H1 (cell line): ENCODE data around the gene MYPN. TPM values are rescaled to one million over a fixed set of nuclear protein-coding genes. Genes with fewer than 3 reads are reported as not detected.

Experiments
- CTCF ChIA-PET: fragments of 300-600 bp; sonication (Branson Sonifier 250); formaldehyde crosslinking; loops from one replicate; lab custom pipeline; 2021; ENCODE audit not compliant: partially characterized antibody; lab: Charles Lee
- POLR2A ChIA-PET: fragments of 300-600 bp; sonication (Branson Sonifier 250); formaldehyde crosslinking; loops from one replicate; lab custom pipeline; 2021; ENCODE audit warnings: inconsistent platforms; ENCODE audit not compliant: partially characterized antibody; lab: Charles Lee
- DNase-seq, 2 experiments: peaks; one replicate each; pipeline versions ENCODE4 v3.0.0 to v3.0.0-alpha.2; 2010 to 2022; ENCODE audit warnings: low spot score in 2 of 2, low read depth in 1 of 2, mixed read lengths in 1 of 2
- FAIRE-seq: peaks from 2 replicates; lab custom pipeline; 2011; peaks lifted over from hg19 to GRCh38; lab: Jason Lieb, UNC
- H2AFZ ChIP-seq: 2 replicates; pipeline ENCODE4 v1.8.1; 2012; ENCODE audit warnings: low read length, inconsistent platforms
- H2AK5ac ChIP-seq: 2 replicates; pipeline ENCODE4 v1.6.1; 2013; ENCODE audit warnings: low read depth, low read length
- H2BK120ac ChIP-seq: replicated peaks from 2 replicates; pipeline ENCODE3; 2013; ENCODE audit warnings: low read depth, low read length, inconsistent platforms
- H2BK12ac ChIP-seq: 2 replicates; pipeline ENCODE4 v1.6.1; 2013; ENCODE audit warnings: low read depth, low read length
- H2BK15ac ChIP-seq: 2 replicates; pipeline ENCODE4 v1.6.1; 2013; ENCODE audit warnings: low read length
- H2BK20ac ChIP-seq: 2 replicates; pipeline ENCODE4 v1.6.1; 2013; ENCODE audit warnings: low read length
- H2BK5ac ChIP-seq: 2 replicates; pipeline ENCODE4 v1.6.1; 2013; ENCODE audit warnings: low read depth, low read length
- H3K14ac ChIP-seq: 2 replicates; pipeline ENCODE4 v1.6.1; 2013; ENCODE audit warnings: inconsistent platforms; ENCODE audit not compliant: insufficient read length
- H3K18ac ChIP-seq: 2 replicates; pipeline ENCODE4 v1.6.1; 2013; ENCODE audit warnings: low read length; ENCODE audit errors: extremely low read depth
- H3K23ac ChIP-seq: 2 replicates; pipeline ENCODE4 v1.6.1; 2013; ENCODE audit warnings: inconsistent platforms; ENCODE audit not compliant: insufficient read length
- H3K23me2 ChIP-seq: 2 replicates; pipeline ENCODE4 v1.6.1; 2013; ENCODE audit warnings: low read depth, low read length
- H3K27ac ChIP-seq: 2 replicates; pipeline ENCODE4 v1.6.1; 2011; ENCODE audit warnings: low read depth, low read length, inconsistent platforms
- H3K27me3 ChIP-seq, 4 experiments: replicated peaks in 1 of 4; 1 replicate in 1 of 4; 2 replicates in 3 of 4; pipeline versions ENCODE4 v1.6.1 to v1.8.1; 2011 to 2013; ENCODE audit warnings: low read length in 3 of 4, mild to moderate bottlenecking in 3 of 4, inconsistent platforms in 2 of 4, mixed read lengths in 2 of 4, moderate library complexity in 1 of 4; ENCODE audit not compliant: control insufficient read depth in 3 of 4, insufficient read depth in 3 of 4; ENCODE audit errors: extremely low read depth in 1 of 4
- H3K36me3 ChIP-seq, 4 experiments: 2 replicates each; pipeline versions ENCODE4 v1.6.1 to v1.8.1; 2011 to 2013; ENCODE audit warnings: mild to moderate bottlenecking in 4 of 4, low read length in 3 of 4, moderate library complexity in 2 of 4, control low read depth in 1 of 4, inconsistent platforms in 1 of 4; ENCODE audit not compliant: insufficient read depth in 4 of 4, control insufficient read depth in 2 of 4
- H3K4ac ChIP-seq: replicated peaks from 2 replicates; pipeline ENCODE3; 2013; ENCODE audit warnings: low read length, low read depth, mixed read lengths, inconsistent platforms; ENCODE audit not compliant: insufficient read length
- H3K4me1 ChIP-seq, 4 experiments: replicated peaks in 1 of 4; 1 replicate in 1 of 4; 2 replicates in 3 of 4; pipeline versions ENCODE4 v1.6.1 to v1.8.1; 2011 to 2013; ENCODE audit warnings: low read length in 3 of 4, inconsistent platforms in 2 of 4, mixed read lengths in 1 of 4; ENCODE audit not compliant: insufficient read depth in 4 of 4, control insufficient read depth in 3 of 4
- H3K4me2 ChIP-seq, 2 experiments: 2 replicates each; pipeline versions ENCODE4 v1.6.1 to v1.8.1; 2011 to 2013; ENCODE audit warnings: low read depth in 2 of 2, low read length in 2 of 2, control low read depth in 1 of 2, inconsistent platforms in 1 of 2, mild to moderate bottlenecking in 1 of 2; ENCODE audit not compliant: insufficient read depth in 1 of 2
- H3K4me3 ChIP-seq, 4 experiments: fragments of 200-600, 300-600 bp in 1 of 4; sonication (generic), shearing (Covaris generic), sonication (Bioruptor Twin) in 1 of 4; 2 replicates each; pipeline versions ENCODE4 v1.5.1 to v1.8.1; 2011 to 2016; ENCODE audit warnings: low read length in 4 of 4, low read depth in 3 of 4, control low read depth in 2 of 4, inconsistent platforms in 2 of 4, mild to moderate bottlenecking in 2 of 4, mixed read lengths in 1 of 4, moderate library complexity in 1 of 4; ENCODE audit not compliant: insufficient read depth in 2 of 4; ENCODE audit errors: extremely low read depth in 1 of 4
- H3K56ac ChIP-seq: replicated peaks from 2 replicates; pipeline ENCODE3; 2013; ENCODE audit warnings: low read depth, mild to moderate bottlenecking, mixed read lengths, low read length, inconsistent platforms; ENCODE audit not compliant: insufficient read length
- H3K79me1 ChIP-seq: 2 replicates; pipeline ENCODE4 v1.6.1; 2013; ENCODE audit warnings: low read depth, low read length, control low read depth
- H3K79me2 ChIP-seq, 2 experiments: 2 replicates each; pipeline versions ENCODE4 v1.6.1 to v1.8.1; 2012 to 2013; ENCODE audit warnings: low read length in 2 of 2, mild to moderate bottlenecking in 2 of 2, inconsistent platforms in 1 of 2; ENCODE audit not compliant: insufficient read depth in 2 of 2, control insufficient read depth in 1 of 2
- H3K9ac ChIP-seq, 4 experiments: replicated peaks in 1 of 4; 1 replicate in 1 of 4; 2 replicates in 3 of 4; pipeline versions ENCODE4 v1.6.1 to v1.8.1; 2011 to 2013; ENCODE audit warnings: low read depth in 3 of 4, low read length in 3 of 4, control low read depth in 2 of 4, mild to moderate bottlenecking in 2 of 4, moderate library complexity in 2 of 4, inconsistent platforms in 1 of 4; ENCODE audit errors: extremely low read depth in 1 of 4
- H3K9me3 ChIP-seq, 2 experiments: 2 replicates each; pipeline versions ENCODE4 v1.6.1 to v1.8.1; 2012 to 2013; ENCODE audit warnings: mild to moderate bottlenecking in 2 of 2, moderate library complexity in 2 of 2, control low read depth in 1 of 2, inconsistent platforms in 1 of 2, low read depth in 1 of 2, low read length in 1 of 2, mixed read lengths in 1 of 2; ENCODE audit not compliant: insufficient read depth in 2 of 2
- H4K20me1 ChIP-seq, 2 experiments: replicated peaks in 1 of 2; 2 replicates each; pipeline versions ENCODE3 to v1.8.1; 2011 to 2013; ENCODE audit warnings: inconsistent platforms in 2 of 2, low read length in 2 of 2, mild to moderate bottlenecking in 1 of 2; ENCODE audit not compliant: insufficient read depth in 2 of 2, control insufficient read depth in 1 of 2
- H4K5ac ChIP-seq: 2 replicates; pipeline ENCODE4 v1.6.1; 2013; ENCODE audit warnings: low read length, low read depth, mixed read lengths, inconsistent platforms; ENCODE audit not compliant: insufficient read length
- H4K8ac ChIP-seq: 2 replicates; pipeline ENCODE4 v1.8.0; 2013; ENCODE audit warnings: mild to moderate bottlenecking, moderate library complexity, low read length, inconsistent platforms; ENCODE audit not compliant: insufficient read depth; ENCODE audit errors: extremely low read depth
- H4K91ac ChIP-seq: replicated peaks from 2 replicates; pipeline ENCODE3; 2013; ENCODE audit warnings: low read length, mixed read lengths, inconsistent platforms; ENCODE audit not compliant: insufficient read length
- BACH1 ChIP-seq: IDR thresholded peaks from 2 replicates; pipeline ENCODE4 v1.6.1; 2012; ENCODE audit warnings: low read length, improper control_type of control experiment
- CBX5 ChIP-seq: fragments of 300-800, 300-1000 bp; sonication (generic); IDR thresholded peaks from 2 replicates; pipeline ENCODE4 v1.7.1; 2016; ENCODE audit warnings: antibody characterized with exemption, low read length, low read depth
- CREB1 ChIP-seq: IDR thresholded peaks from 2 replicates; pipeline ENCODE4 v1.6.1; 2012; ENCODE audit warnings: inconsistent platforms
- E2F6 ChIP-seq: IDR thresholded peaks from 2 replicates; pipeline ENCODE4 v1.6.1; 2012; ENCODE audit warnings: inconsistent platforms
- KDM4A ChIP-seq: IDR thresholded peaks from one replicate; pipeline ENCODE4 v1.7.1; 2012; ENCODE audit warnings: low read depth, mild to moderate bottlenecking, moderate library complexity, low read length, inconsistent platforms; ENCODE audit not compliant: severe bottlenecking
- NANOG ChIP-seq: IDR thresholded peaks from 2 replicates; pipeline ENCODE4 v1.6.1; 2011; ENCODE audit warnings: low read length, low read depth, mild to moderate bottlenecking, inconsistent platforms; ENCODE audit not compliant: insufficient read depth, poor library complexity, severe bottlenecking
- POLR2A ChIP-seq, 2 experiments: IDR thresholded peaks; 1 replicate in 1 of 2; 2 replicates in 1 of 2; pipeline ENCODE4 v1.6.1; 2011; ENCODE audit warnings: low read depth in 2 of 2, low read length in 2 of 2, mild to moderate bottlenecking in 2 of 2; ENCODE audit errors: control extremely low read depth in 1 of 2
- POLR2AphosphoS5 ChIP-seq: IDR thresholded peaks from 2 replicates; pipeline ENCODE4 v1.6.1; 2011; ENCODE audit warnings: low read depth, low read length
- RNF2 ChIP-seq: fragments of 200-900, 300-1000 bp; sonication (generic); IDR thresholded peaks from 2 replicates; pipeline ENCODE4 v1.7.1; 2016; ENCODE audit warnings: borderline replicate concordance, low read depth, mild to moderate bottlenecking, antibody characterized with exemption, low read length; ENCODE audit not compliant: poor library complexity, severe bottlenecking; ENCODE audit errors: missing control alignments
- SIN3A ChIP-seq, 2 experiments: IDR thresholded peaks in 1 of 2; conservative IDR thresholded peaks in 1 of 2; 2 replicates each; pipeline ENCODE4 v1.6.1; 2011 to 2012; ENCODE audit warnings: low read length in 2 of 2, improper control_type of control experiment in 1 of 2, low read depth in 1 of 2, mild to moderate bottlenecking in 1 of 2
- SIX5 ChIP-seq: IDR thresholded peaks from 2 replicates; pipeline ENCODE4 v1.6.1; 2011; ENCODE audit warnings: mild to moderate bottlenecking, low read depth, low read length
- SP2 ChIP-seq: IDR thresholded peaks from 2 replicates; pipeline ENCODE4 v1.6.1; 2012; ENCODE audit warnings: mild to moderate bottlenecking, low read length, inconsistent platforms
- WGBS, 2 experiments: shearing (Covaris generic) in 1 of 2; methylation state at CpG; one replicate each; pipeline versions ENCODE4 v1.1.6 to v1.1.7; 2013 to 2015; ENCODE audit warnings: low lambda C conversion rate in 2 of 2, mixed read lengths in 2 of 2, inconsistent platforms in 1 of 2, low coverage in 1 of 2, missing lambda C conversion rate in 1 of 2; ENCODE audit not compliant: insufficient replicate concordance in 2 of 2, insufficient coverage in 1 of 2, insufficient read length in 1 of 2; ENCODE audit errors: extremely low coverage in 1 of 2, missing lambda C conversion rate in 1 of 2; 5-methylcytosine and 5-hydroxymethylcytosine counted together
- polyA plus RNA-seq, 7 experiments: library from polyadenylated mRNA; depleted of rRNA in 3 of 7; stranded (reverse) in 5 of 7; unstranded in 2 of 7; fragments of >200 nt in 5 of 7; fragments of 200-250 nt in 2 of 7; gene quantifications; 1 replicate in 5 of 7; 2 replicates in 1 of 7; 4 replicates in 1 of 7; pipeline versions ENCODE4 v1.2.1 to v1.2.3, GENCODE V29; 2011 to 2013; ENCODE audit warnings: missing spikeins in 2 of 7, mixed read lengths in 2 of 7
- total RNA-seq: library from RNA; stranded (reverse); fragmentation: NEBNext Ultra II Directional; extraction: Animal tissue kit (Norgen Biotek cat#: 25700); gene quantifications from 2 replicates; pipeline ENCODE4 v1.2.1, GENCODE V29; 2021
- TF ChIP-seq, protein P1 (sequence below): IDR thresholded peaks from 2 replicates; pipeline ENCODE4 v1.6.1; 2011; ENCODE audit warnings: low read depth, mild to moderate bottlenecking, low read length; ENCODE audit not compliant: insufficient read depth

Gene MYPN
- total and polyA plus RNA-seq, 2 of the 8 experiments (the other 6 are each of a cell fraction or from before 2014, with no cell fraction given), result not detected

- Histone ChIP-seq H3K56ac (no peak overlapping the region), H3K4me3 (no peak overlapping the region), H4K91ac (no peak overlapping the region), H4K20me1 (no peaks in the 10 kb centered on the region), H3K79me1 (no peaks in the 10 kb centered on the region), H3K4me1 (peaks cover 0 to 4% (median 2%) of the 10 kb centered on the region in 4 experiments; a peak in 2 of 7 replicates), H3K27ac (no peak overlapping the region), H2BK15ac (no peak overlapping the region), H3K23me2 (no peaks in the 10 kb centered on the region), H2BK12ac (no peak overlapping the region), H4K8ac (no peak overlapping the region; the same call in 1 of the 2 replicates), H3K27me3 (no peaks in the 10 kb centered on the region), H2BK5ac (no peak overlapping the region), H3K23ac (no peak overlapping the region), H3K18ac (no peak overlapping the region), H3K36me3 (no peaks in the 10 kb centered on the region), H3K4ac (no peak overlapping the region), H3K79me2 (no peaks in the 10 kb centered on the region), H3K9ac (no peak overlapping the region), H4K5ac (no peak overlapping the region), H2AFZ (no peak overlapping the region), H2BK20ac (no peak overlapping the region), H3K14ac (no peak overlapping the region), H3K9me3 (no peaks in the 10 kb centered on the region), H2BK120ac (no peak overlapping the region), H3K4me2 (no peak overlapping the region), H2AK5ac (no peak overlapping the region)
- CTCF ChIA-PET, result interaction anchor here (0.6 to 3.5 kb wide), 2 partner anchors 61 to 88 kb away, joined by 3 to 12 read pairs; no protein-coding TSS in a partner anchor
- whole genome bisulfite sequencing, 2 experiments, result 90% methylated on average over 2 of the region's 2 CpGs; no CpG with 5 or more reads in 1 of the 2 experiments
- FAIRE-seq, result no peak
- POLR2A ChIA-PET, result no interaction called here
- DNase-seq, result no peak
- TF ChIP-seq CREB1 (no peak), E2F6 (no peak), SIX5 (no peak), POLR2AphosphoS5 (no peak), KDM4A (no peak), RNF2 (no peak), NANOG (no peak), SP2 (no peak), POLR2A (IDR thresholded peaks at IDR 0.05; ENCODE audit: control extremely low read depth in 1 of 2, low read depth in 2 of 2, low read length in 2 of 2) (no peak), BACH1 (no peak), SIN3A (conservative IDR thresholded peaks at IDR 0.05 in 1 of 2, IDR thresholded peaks at IDR 0.05 in 1 of 2; ENCODE audit: low read depth in 1 of 2, low read length in 2 of 2) (no peak), CBX5 (no peak)
- TF ChIP-seq, protein P1, sequence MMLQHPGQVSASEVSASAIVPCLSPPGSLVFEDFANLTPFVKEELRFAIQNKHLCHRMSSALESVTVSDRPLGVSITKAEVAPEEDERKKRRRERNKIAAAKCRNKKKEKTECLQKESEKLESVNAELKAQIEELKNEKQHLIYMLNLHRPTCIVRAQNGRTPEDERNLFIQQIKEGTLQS, result no peak
Measured at GRCh38 chr10:68095153-68095552, 14.1 kb upstream of the MYPN start.
